ENCODE data around the gene ATP8A2.

GRCh38 chr13:25910243-25910642, 538.5 kb downstream of the ATP8A2 start:
- TF ChIP-seq, protein P1, sequence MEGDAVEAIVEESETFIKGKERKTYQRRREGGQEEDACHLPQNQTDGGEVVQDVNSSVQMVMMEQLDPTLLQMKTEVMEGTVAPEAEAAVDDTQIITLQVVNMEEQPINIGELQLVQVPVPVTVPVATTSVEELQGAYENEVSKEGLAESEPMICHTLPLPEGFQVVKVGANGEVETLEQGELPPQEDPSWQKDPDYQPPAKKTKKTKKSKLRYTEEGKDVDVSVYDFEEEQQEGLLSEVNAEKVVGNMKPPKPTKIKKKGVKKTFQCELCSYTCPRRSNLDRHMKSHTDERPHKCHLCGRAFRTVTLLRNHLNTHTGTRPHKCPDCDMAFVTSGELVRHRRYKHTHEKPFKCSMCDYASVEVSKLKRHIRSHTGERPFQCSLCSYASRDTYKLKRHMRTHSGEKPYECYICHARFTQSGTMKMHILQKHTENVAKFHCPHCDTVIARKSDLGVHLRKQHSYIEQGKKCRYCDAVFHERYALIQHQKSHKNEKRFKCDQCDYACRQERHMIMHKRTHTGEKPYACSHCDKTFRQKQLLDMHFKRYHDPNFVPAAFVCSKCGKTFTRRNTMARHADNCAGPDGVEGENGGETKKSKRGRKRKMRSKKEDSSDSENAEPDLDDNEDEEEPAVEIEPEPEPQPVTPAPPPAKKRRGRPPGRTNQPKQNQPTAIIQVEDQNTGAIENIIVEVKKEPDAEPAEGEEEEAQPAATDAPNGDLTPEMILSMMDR (IDR thresholded peaks at IDR 0.05): no peak
- TF ChIP-seq POLR2A (IDR thresholded peaks at IDR 0.05): no peak

Data from heart left ventricle (tissue), 13 donors.